BJ (cell line): ENCODE results near the gene PI16. TPM values are rescaled to one million over a fixed set of nuclear protein-coding genes. Genes with fewer than 3 reads are reported as not detected.
"Not testable (repeated sequence)": the region's sequence is repeated elsewhere in the genome, so short reads cannot be mapped to it uniquely, and the experiment has no call there.

Experiments
- CTCF ChIA-PET: fragments of 350-600 bp; formaldehyde crosslinking; extraction: SDS; loops from one replicate; lab custom pipeline; 2021; ENCODE audit warnings: antibody characterized with exemption, inconsistent platforms; lab: Yijun Ruan, JAX
- POLR2A ChIA-PET: fragments of 300-600 bp; sonication (Branson Sonifier 250); formaldehyde crosslinking; extraction: SDS; loops from one replicate; lab custom pipeline; 2021; ENCODE audit warnings: antibody characterized with exemption; lab: Charles Lee
- DNase-seq: peaks from one replicate; pipeline ENCODE4 v3.0.0-alpha.2; 2011; ENCODE audit warnings: low read depth
- H3K27me3 ChIP-seq: 2 replicates; pipeline ENCODE4 v1.6.0; 2011; ENCODE audit warnings: low read length; ENCODE audit not compliant: control insufficient read depth, insufficient read depth
- H3K36me3 ChIP-seq: 2 replicates; pipeline ENCODE4 v1.5.1; 2011; ENCODE audit warnings: low read length; ENCODE audit not compliant: control insufficient read depth, insufficient read depth
- H3K4me3 ChIP-seq: 2 replicates; pipeline ENCODE4 v1.5.1; 2011; ENCODE audit warnings: low read depth, mild to moderate bottlenecking, control low read depth, low read length
- polyA plus RNA-seq: library from polyadenylated mRNA; depleted of rRNA; stranded (reverse); fragments of >200 nt; gene quantifications from 2 replicates; pipeline ENCODE4 v1.2.3, GENCODE V29; 2011
- TF ChIP-seq, protein P1 (sequence below): IDR thresholded peaks from 2 replicates; pipeline ENCODE4 v1.5.1; 2011; ENCODE audit warnings: low read depth, mild to moderate bottlenecking, control low read depth, inconsistent platforms, low read length, moderate library complexity; ENCODE audit not compliant: insufficient read depth

PI16 gene
- polyA plus RNA-seq, 1 experiment: 0.21 TPM

DNA sequence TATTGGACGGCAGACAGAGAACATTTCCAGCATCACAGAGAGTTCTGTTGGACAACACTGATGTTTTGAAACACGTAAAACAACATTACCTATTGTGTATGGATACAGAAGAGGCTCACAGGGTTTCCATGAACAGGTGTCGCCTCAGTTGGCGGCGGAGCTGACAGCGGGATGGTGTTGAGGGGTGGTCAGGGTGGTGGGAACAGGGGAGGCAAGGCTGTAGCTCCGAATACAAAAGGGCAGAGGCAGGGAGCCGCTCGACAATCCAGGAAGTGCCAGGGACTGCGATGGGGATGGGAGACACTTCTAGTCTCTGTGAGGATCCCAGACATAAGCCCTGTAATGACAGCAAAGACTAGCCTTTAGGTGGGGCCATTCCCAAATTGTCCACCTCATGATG lies 14.5 kb upstream of the PI16 start:
- TF ChIP-seq, protein P1, sequence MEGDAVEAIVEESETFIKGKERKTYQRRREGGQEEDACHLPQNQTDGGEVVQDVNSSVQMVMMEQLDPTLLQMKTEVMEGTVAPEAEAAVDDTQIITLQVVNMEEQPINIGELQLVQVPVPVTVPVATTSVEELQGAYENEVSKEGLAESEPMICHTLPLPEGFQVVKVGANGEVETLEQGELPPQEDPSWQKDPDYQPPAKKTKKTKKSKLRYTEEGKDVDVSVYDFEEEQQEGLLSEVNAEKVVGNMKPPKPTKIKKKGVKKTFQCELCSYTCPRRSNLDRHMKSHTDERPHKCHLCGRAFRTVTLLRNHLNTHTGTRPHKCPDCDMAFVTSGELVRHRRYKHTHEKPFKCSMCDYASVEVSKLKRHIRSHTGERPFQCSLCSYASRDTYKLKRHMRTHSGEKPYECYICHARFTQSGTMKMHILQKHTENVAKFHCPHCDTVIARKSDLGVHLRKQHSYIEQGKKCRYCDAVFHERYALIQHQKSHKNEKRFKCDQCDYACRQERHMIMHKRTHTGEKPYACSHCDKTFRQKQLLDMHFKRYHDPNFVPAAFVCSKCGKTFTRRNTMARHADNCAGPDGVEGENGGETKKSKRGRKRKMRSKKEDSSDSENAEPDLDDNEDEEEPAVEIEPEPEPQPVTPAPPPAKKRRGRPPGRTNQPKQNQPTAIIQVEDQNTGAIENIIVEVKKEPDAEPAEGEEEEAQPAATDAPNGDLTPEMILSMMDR: no peak
- ChIA-PET POLR2A (no interaction called here), CTCF (interaction anchor here (1.0 to 1.5 kb wide), 3 partner anchors 9 to 18 kb away, joined by 3 to 4 read pairs (median 3); no protein-coding TSS in a partner anchor)

DNA sequence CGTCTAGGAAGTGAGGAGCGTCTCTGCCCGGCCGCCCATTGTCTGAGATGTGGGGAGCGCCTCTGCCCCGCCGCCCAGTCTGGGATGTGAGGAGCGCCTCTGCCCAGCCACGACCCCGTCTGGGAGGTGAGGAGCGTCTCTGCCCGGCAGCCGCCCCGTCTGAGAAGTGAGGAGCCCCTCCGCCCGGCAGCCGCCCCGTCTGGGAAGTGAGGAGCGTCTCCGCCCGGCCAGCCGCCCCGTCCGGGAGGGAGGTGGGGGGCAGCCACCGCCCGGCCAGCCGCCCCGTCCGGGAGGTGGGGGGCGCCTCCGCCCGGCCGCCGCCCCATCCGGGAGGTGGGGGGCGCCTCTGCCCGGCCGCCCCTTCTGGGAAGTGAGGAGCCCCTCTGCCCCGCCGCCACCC lies 13.0 kb upstream of the PI16 start:
- H3K4me3 ChIP-seq, POLR2A ChIA-PET, DNase-seq, H3K36me3 ChIP-seq, H3K27me3 ChIP-seq: not testable (repeated sequence)
- CTCF ChIA-PET: interaction anchor here (0.6 kb wide), 1 partner anchor 121 kb away, joined by 3 read pairs; no protein-coding TSS in a partner anchor

More for the DNA sequence above, 14.5 kb upstream of the PI16 start:
- DNase-seq: no peak
- no peak overlapping the region for H3K4me3 ChIP-seq
- peaks cover 3% of the 10 kb centered on the region for H3K27me3 ChIP-seq
- H3K36me3 ChIP-seq: no peaks in the 10 kb centered on the region

DNA sequence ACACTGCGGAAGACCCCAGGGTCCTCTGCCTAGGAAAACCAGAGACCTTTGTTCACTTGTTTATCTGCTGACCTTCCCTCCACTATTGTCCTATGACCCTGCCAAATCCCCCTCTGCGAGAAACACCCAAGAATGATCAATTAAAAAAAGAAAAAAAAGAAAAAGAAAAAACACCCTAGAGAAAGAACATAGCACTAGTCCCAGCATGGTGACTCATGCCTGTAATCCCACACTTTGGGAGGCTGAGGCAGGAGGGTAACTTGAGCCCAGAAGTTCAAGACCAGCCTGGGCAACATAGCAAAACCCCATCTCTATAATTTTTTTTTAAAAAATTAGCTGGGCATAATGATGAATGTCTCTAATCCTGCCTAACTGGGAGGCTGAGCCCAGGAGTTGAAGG lies 12.2 kb upstream of the PI16 start:
- CTCF ChIA-PET, H3K36me3 ChIP-seq, POLR2A ChIA-PET, H3K27me3 ChIP-seq, DNase-seq, H3K4me3 ChIP-seq: not testable (repeated sequence)

DNA sequence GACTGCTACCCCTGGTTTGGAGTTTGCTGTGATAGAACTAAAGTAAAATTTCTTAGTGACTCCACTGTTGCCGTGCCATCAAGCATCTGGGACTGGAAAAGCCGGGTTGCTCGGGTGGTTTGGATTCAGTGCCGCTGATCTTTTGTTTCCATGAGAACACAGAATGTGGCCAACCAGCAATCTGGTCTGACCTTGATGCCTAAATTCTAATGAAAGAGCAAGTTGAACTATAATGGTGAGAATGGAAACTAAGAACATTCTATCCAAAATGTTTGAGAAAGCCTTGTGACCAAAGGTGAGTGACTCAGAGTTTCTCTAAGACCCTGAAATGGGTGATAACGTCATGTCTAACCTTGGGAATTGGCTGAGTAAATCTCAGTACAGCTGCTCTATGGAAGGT lies 9.9 kb upstream of the PI16 start:
- H3K36me3 ChIP-seq: no peaks in the 10 kb centered on the region
- H3K27me3 ChIP-seq: peaks cover 3% of the 10 kb centered on the region
- DNase-seq: no peak
- POLR2A ChIA-PET: no interaction called here
- no peak overlapping the region for H3K4me3 ChIP-seq
- TF ChIP-seq, protein P1: no peak
- CTCF ChIA-PET: no interaction called here

DNA sequence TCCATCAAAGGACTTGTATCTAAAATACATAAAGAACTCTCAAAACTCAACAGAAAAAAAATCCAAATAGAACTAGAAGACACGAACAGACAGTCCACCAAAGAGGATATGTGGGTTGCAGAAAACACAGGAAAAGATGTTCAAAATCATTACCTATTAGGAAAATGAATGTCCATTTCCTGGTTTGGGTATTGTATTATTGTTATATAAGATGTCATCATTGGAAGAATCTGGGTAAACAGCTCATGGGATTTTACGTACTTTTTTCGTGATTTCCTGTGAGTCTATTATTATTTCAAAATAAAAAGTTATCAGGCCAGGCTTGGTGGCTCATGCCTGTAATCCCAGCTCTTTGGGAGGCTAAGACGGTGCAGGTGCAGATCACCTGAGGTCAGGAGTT lies 9.2 kb upstream of the PI16 start:
- CTCF ChIA-PET: no interaction called here
- DNase-seq: no peak
- TF ChIP-seq, protein P1: no peak
- peaks cover 3% of the 10 kb centered on the region for H3K27me3 ChIP-seq
- no peaks in the 10 kb centered on the region for H3K36me3 ChIP-seq
- POLR2A ChIA-PET: no interaction called here
- no peak overlapping the region for H3K4me3 ChIP-seq

DNA sequence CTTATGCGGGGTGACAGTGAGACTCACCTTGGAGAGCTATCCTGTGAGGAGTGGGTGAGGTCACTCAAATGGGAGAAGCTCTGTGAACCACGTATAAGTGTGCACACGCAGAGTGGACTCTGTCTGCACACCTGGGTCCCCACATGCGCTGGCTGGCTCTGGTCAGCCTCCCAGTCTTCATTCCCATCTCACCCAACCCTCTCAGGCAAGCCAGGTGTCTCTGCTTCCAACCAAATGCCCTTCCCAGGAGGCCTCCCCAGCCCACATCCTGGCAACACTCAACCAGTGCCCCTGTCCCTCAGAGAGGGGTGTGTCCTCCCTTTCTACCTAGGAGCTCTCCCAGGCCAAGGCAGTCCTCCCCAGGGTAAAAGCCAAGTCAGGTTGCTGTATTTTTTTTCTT lies 8.0 kb upstream of the PI16 start:
- ChIA-PET POLR2A (no interaction called here), CTCF (interaction anchor here (1.1 to 1.5 kb wide), 2 partner anchors 30 to 33 kb away, joined by 3 to 4 read pairs; no protein-coding TSS in a partner anchor)
- Histone ChIP-seq H3K4me3 (no peak overlapping the region), H3K36me3 (no peaks in the 10 kb centered on the region), H3K27me3 (peaks cover 3% of the 10 kb centered on the region)
- TF ChIP-seq, protein P1: no peak
- DNase-seq: no peak
